SK-N-SH treated with all-trans-retinoic acid at 6 μM for 48 hours (cell line): Measurements from ENCODE around the gene SYNPO.

Source experiments
- BACH2 ChIP-seq: fragments of 250-450 bp; sonication (Bioruptor Pico); IDR thresholded peaks from 2 replicates; pipeline ENCODE4 v1.9.0; 2021; ENCODE audit warnings: mild to moderate bottlenecking, borderline replicate concordance
- ESRRG ChIP-seq: fragments of 250-450 bp; sonication (Bioruptor Pico); IDR thresholded peaks from 2 replicates; pipeline ENCODE4 v1.6.1; 2021; ENCODE audit warnings: mild to moderate bottlenecking
- GLIS3 ChIP-seq: fragments of 250-450 bp; sonication (Bioruptor Pico); IDR thresholded peaks from 2 replicates; pipeline ENCODE4 v1.5.0; 2020; ENCODE audit warnings: mild to moderate bottlenecking, moderate library complexity
- ISL1 ChIP-seq: fragments of 250-450 bp; sonication (Bioruptor Pico); IDR thresholded peaks from 2 replicates; pipeline ENCODE4 v2.1.2; 2022; ENCODE audit warnings: mild to moderate bottlenecking, moderate library complexity
- OSR1 ChIP-seq: fragments of 250-450 bp; sonication (Bioruptor Pico); IDR thresholded peaks from 2 replicates; pipeline ENCODE4 v1.8.0; 2022; ENCODE audit warnings: moderate library complexity, mild to moderate bottlenecking, inconsistent platforms
- PPARA ChIP-seq: fragments of 250-450 bp; sonication (Bioruptor Pico); IDR thresholded peaks from 2 replicates; pipeline ENCODE4 v1.5.0; 2020; ENCODE audit warnings: mild to moderate bottlenecking, borderline replicate concordance
- RARB ChIP-seq: fragments of 250-450 bp; sonication (Bioruptor Pico); IDR thresholded peaks from 2 replicates; pipeline ENCODE4 v1.8.0; 2021; ENCODE audit warnings: mild to moderate bottlenecking, moderate library complexity
- TCF4 ChIP-seq: fragments of 250-450 bp; sonication (Bioruptor Pico); IDR thresholded peaks from 2 replicates; pipeline ENCODE4 v1.8.0; 2021; ENCODE audit warnings: mild to moderate bottlenecking, moderate library complexity, borderline replicate concordance
- ZFP3 ChIP-seq: fragments of 250-450 bp; sonication (Bioruptor Pico); IDR thresholded peaks from 2 replicates; pipeline ENCODE4 v1.5.0; 2020; ENCODE audit warnings: mild to moderate bottlenecking, moderate library complexity
- ZFP30 ChIP-seq: fragments of 450-650 bp; formaldehyde crosslinking; IDR thresholded peaks from 2 replicates; pipeline ENCODE4 v1.5.0; 2022; ENCODE audit warnings: mild to moderate bottlenecking, moderate library complexity
- TF ChIP-seq, protein P1 (sequence below): fragments of 250-450 bp; sonication (Bioruptor Pico); IDR thresholded peaks from 2 replicates; pipeline ENCODE4 v1.8.0; 2020; ENCODE audit warnings: mild to moderate bottlenecking, moderate library complexity, borderline replicate concordance
- TF ChIP-seq, protein P2 (sequence below): fragments of 250-450 bp; sonication (Bioruptor Pico); IDR thresholded peaks from 2 replicates; pipeline ENCODE4 v1.8.0; 2021; ENCODE audit warnings: low read depth, mild to moderate bottlenecking, moderate library complexity, borderline replicate concordance

DNA sequence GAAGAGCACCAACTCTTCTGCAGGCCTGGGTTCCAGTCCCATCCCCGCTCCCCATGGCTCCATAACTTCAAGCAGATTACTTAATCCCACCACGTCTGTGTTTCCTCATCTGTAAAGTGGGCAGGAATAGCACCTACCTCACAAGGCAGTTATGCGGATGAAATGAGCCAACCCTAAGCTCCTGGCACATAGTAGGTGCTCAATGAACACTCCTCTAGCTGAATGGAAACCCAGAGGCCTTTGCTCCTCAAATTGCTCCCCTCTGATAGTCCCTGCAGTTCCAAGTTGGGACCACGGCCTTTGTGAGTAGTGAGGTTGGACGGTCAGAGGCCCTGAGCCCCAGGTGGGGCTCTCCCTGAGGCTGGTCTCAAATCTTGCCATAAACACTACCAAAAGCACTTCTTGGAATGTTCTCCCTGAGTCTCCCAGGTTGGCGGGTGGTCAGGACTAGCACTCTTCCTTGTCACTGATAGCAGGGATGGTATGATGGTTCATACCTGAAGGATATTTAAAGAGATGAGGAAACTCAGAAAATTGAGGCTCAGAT lies 35.5 kb upstream of the SYNPO start:
- no peak for TF ChIP-seq BACH2 (CRISPR knock-in tag)
- TF ChIP-seq, protein P1, sequence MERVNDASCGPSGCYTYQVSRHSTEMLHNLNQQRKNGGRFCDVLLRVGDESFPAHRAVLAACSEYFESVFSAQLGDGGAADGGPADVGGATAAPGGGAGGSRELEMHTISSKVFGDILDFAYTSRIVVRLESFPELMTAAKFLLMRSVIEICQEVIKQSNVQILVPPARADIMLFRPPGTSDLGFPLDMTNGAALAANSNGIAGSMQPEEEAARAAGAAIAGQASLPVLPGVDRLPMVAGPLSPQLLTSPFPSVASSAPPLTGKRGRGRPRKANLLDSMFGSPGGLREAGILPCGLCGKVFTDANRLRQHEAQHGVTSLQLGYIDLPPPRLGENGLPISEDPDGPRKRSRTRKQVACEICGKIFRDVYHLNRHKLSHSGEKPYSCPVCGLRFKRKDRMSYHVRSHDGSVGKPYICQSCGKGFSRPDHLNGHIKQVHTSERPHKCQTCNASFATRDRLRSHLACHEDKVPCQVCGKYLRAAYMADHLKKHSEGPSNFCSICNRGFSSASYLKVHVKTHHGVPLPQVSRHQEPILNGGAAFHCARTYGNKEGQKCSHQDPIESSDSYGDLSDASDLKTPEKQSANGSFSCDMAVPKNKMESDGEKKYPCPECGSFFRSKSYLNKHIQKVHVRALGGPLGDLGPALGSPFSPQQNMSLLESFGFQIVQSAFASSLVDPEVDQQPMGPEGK (CRISPR knock-in tag), result no peak
- TF ChIP-seq, protein P2, sequence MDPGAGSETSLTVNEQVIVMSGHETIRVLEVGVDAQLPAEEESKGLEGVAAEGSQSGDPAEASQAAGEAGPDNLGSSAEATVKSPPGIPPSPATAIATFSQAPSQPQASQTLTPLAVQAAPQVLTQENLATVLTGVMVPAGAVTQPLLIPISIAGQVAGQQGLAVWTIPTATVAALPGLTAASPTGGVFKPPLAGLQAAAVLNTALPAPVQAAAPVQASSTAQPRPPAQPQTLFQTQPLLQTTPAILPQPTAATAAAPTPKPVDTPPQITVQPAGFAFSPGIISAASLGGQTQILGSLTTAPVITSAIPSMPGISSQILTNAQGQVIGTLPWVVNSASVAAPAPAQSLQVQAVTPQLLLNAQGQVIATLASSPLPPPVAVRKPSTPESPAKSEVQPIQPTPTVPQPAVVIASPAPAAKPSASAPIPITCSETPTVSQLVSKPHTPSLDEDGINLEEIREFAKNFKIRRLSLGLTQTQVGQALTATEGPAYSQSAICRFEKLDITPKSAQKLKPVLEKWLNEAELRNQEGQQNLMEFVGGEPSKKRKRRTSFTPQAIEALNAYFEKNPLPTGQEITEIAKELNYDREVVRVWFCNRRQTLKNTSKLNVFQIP (CRISPR knock-in tag), result no peak
- no peak for TF ChIP-seq ZFP30
- TF ChIP-seq PPARA (CRISPR knock-in tag), result no peak
- TF ChIP-seq ZFP3, result no peak
- TF ChIP-seq OSR1 (CRISPR knock-in tag), result no peak
- TF ChIP-seq ESRRG (CRISPR knock-in tag), result no peak
- no peak for TF ChIP-seq GLIS3 (CRISPR knock-in tag)
- TF ChIP-seq ISL1 (CRISPR knock-in tag), result no peak
- TF ChIP-seq RARB, result no peak
- no peak for TF ChIP-seq TCF4
